IMR-90 (cell line): Measurements from ENCODE around the gene SPOCK3. TPM values are rescaled to one million over a fixed set of nuclear protein-coding genes. Genes with fewer than 3 reads are reported as not detected.

ENCODE experiments used
- ATAC-seq: fragments of 200-7000 bp; cut with Tn5 transposase; 2 replicates; pipeline ENCODE4 v1.9.1; 2020; ENCODE audit warnings: low read depth, mild to moderate bottlenecking, moderate library complexity
- BruUV-seq: library from RNA; stranded (reverse); fragments of 400-500 nt; replicated peaks from 2 replicates; lab custom pipeline; 2021; lab: Mats Ljungman, UMichigan
- CTCF ChIA-PET: fragments of 300-600 bp; formaldehyde crosslinking; extraction: SDS; loops from one replicate; lab custom pipeline; 2021; ENCODE audit warnings: antibody characterized with exemption; lab: Yijun Ruan, JAX
- POLR2A ChIA-PET: fragments of 300-600 bp; sonication (Branson Sonifier 250); formaldehyde crosslinking; loops from one replicate; lab custom pipeline; 2022; ENCODE audit warnings: antibody characterized with exemption; ENCODE audit not compliant: unreplicated experiment; lab: Charles Lee
- DNase-seq: peaks from one replicate; pipeline ENCODE4 v3.0.0; 2013
- H2AFZ ChIP-seq: replicated peaks from 2 replicates; pipeline ENCODE3; 2013; ENCODE audit warnings: low read length, mild to moderate bottlenecking; ENCODE audit not compliant: poor library complexity
- H2AK5ac ChIP-seq: 2 replicates; pipeline ENCODE4 v1.6.1; 2013; ENCODE audit warnings: low read depth, low read length, inconsistent platforms
- H2AK9ac ChIP-seq: replicated peaks from 2 replicates; pipeline ENCODE3; 2013; ENCODE audit warnings: mild to moderate bottlenecking, low read depth, low read length, moderate library complexity; ENCODE audit not compliant: poor library complexity
- H2BK120ac ChIP-seq: 2 replicates; pipeline ENCODE4 v1.6.1; 2013; ENCODE audit warnings: low read depth, low read length, inconsistent platforms
- H2BK15ac ChIP-seq: 3 replicates; pipeline ENCODE4 v1.6.1; 2013; ENCODE audit warnings: low read depth, low read length, inconsistent platforms
- H2BK20ac ChIP-seq: 2 replicates; pipeline ENCODE4 v1.6.1; 2013; ENCODE audit warnings: low read depth, mild to moderate bottlenecking, inconsistent platforms, low read length, moderate library complexity
- H2BK5ac ChIP-seq: 2 replicates; pipeline ENCODE4 v1.6.1; 2013; ENCODE audit warnings: mild to moderate bottlenecking, low read depth, low read length, inconsistent platforms; ENCODE audit not compliant: poor library complexity, severe bottlenecking
- H3K14ac ChIP-seq: replicated peaks from 2 replicates; pipeline ENCODE4 v1.6.1; 2013; ENCODE audit warnings: low read depth, low read length, inconsistent platforms
- H3K18ac ChIP-seq: 2 replicates; pipeline ENCODE4 v1.6.1; 2013; ENCODE audit warnings: low read depth, low read length, control low read depth
- H3K23ac ChIP-seq: 2 replicates; pipeline ENCODE4 v1.6.1; 2013; ENCODE audit warnings: low read depth, low read length, inconsistent platforms
- H3K27ac ChIP-seq: 2 replicates; pipeline ENCODE4 v1.5.1; 2013; ENCODE audit warnings: mild to moderate bottlenecking, control low read depth, low read length; ENCODE audit not compliant: insufficient read depth
- H3K27me3 ChIP-seq: 2 replicates; pipeline ENCODE4 v1.6.1; 2013; ENCODE audit warnings: low read length; ENCODE audit not compliant: control insufficient read depth, insufficient read depth
- H3K36me3 ChIP-seq: 2 replicates; pipeline ENCODE4 v1.6.1; 2013; ENCODE audit warnings: low read length, mixed read lengths; ENCODE audit not compliant: control insufficient read depth, insufficient read depth
- H3K4ac ChIP-seq: 2 replicates; pipeline ENCODE4 v1.6.1; 2013; ENCODE audit warnings: low read depth, low read length, inconsistent platforms
- H3K4me1 ChIP-seq: 2 replicates; pipeline ENCODE4 v1.6.1; 2013; ENCODE audit warnings: low read length, mixed read lengths; ENCODE audit not compliant: control insufficient read depth, insufficient read depth
- H3K4me2 ChIP-seq: 2 replicates; pipeline ENCODE4 v1.6.1; 2013; ENCODE audit warnings: low read depth, mild to moderate bottlenecking, control low read depth, low read length, moderate library complexity
- H3K4me3 ChIP-seq: 2 replicates; pipeline ENCODE4 v1.5.1; 2013; ENCODE audit warnings: low read depth, mild to moderate bottlenecking, control low read depth, low read length, moderate library complexity; ENCODE audit not compliant: insufficient read depth
- H3K56ac ChIP-seq: 2 replicates; pipeline ENCODE4 v1.6.1; 2013; ENCODE audit warnings: low read length, inconsistent platforms; ENCODE audit not compliant: insufficient read depth; ENCODE audit errors: extremely low read depth
- H3K79me1 ChIP-seq, 2 experiments: 2 replicates each; pipeline ENCODE4 v1.6.1; 2013; ENCODE audit warnings: low read length in 2 of 2, inconsistent platforms in 1 of 2, low read depth in 1 of 2
- H3K9ac ChIP-seq: 2 replicates; pipeline ENCODE4 v1.6.1; 2013; ENCODE audit warnings: low read depth, low read length, control low read depth
- H3K9me1 ChIP-seq: 2 replicates; pipeline ENCODE4 v1.6.1; 2013; ENCODE audit warnings: low read length, inconsistent platforms; ENCODE audit not compliant: insufficient read depth
- H3K9me3 ChIP-seq: 2 replicates; pipeline ENCODE4 v1.6.1; 2013; ENCODE audit warnings: low read length; ENCODE audit not compliant: control insufficient read depth, insufficient read depth
- H4K20me1 ChIP-seq: 2 replicates; pipeline ENCODE4 v1.6.1; 2013; ENCODE audit warnings: low read length, inconsistent platforms; ENCODE audit not compliant: insufficient read depth
- H4K5ac ChIP-seq: 2 replicates; pipeline ENCODE4 v1.6.1; 2013; ENCODE audit warnings: mild to moderate bottlenecking, low read depth, low read length, control low read depth
- H4K8ac ChIP-seq, 2 experiments: 2 replicates each; pipeline ENCODE4 v1.6.1; 2013; ENCODE audit warnings: low read depth in 2 of 2, low read length in 2 of 2, control low read depth in 1 of 2, inconsistent platforms in 1 of 2
- H4K91ac ChIP-seq: 2 replicates; pipeline ENCODE4 v1.6.1; 2013; ENCODE audit warnings: low read depth, low read length, inconsistent platforms; ENCODE audit not compliant: insufficient read depth
- CHD1 ChIP-seq: IDR thresholded peaks from 2 replicates; pipeline ENCODE4 v1.6.1; 2012; ENCODE audit warnings: low read depth, low read length, improper control_type of control experiment
- FOS ChIP-seq: fragments of 150-350 bp; IDR thresholded peaks from 2 replicates; pipeline ENCODE4 v1.6.1; 2016; ENCODE audit warnings: low read depth, low read length
- POLR2A ChIP-seq: IDR thresholded peaks from 2 replicates; pipeline ENCODE4 v1.6.1; 2012; ENCODE audit warnings: mild to moderate bottlenecking, low read depth, low read length
- USF2 ChIP-seq: fragments of 150-350 bp; IDR thresholded peaks from 2 replicates; pipeline ENCODE4 v1.6.1; 2017; ENCODE audit warnings: mild to moderate bottlenecking, antibody characterized with exemption, low read length, low read depth
- WGBS, 2 experiments: methylation state at CpG; one replicate each; pipeline versions ENCODE4 v1.1.5 to v1.1.7; 2013; ENCODE audit warnings: missing lambda C conversion rate in 2 of 2; ENCODE audit not compliant: insufficient read length in 1 of 2; ENCODE audit errors: extremely low coverage in 2 of 2; 5-methylcytosine and 5-hydroxymethylcytosine counted together
- dilution Hi-C: fragments of 300-500 bp; cut with HindIII; formaldehyde crosslinking; loops from one replicate; pipeline ENCODE4 v1.14.3; 2018; ENCODE audit warnings: low sequenced_read_pairs; ENCODE audit not compliant: unreplicated experiment
- in situ Hi-C: fragments of 300-500 bp; cut with MboI; formaldehyde crosslinking; loops from 3 replicates; pipeline ENCODE4 v1.14.3; 2019; ENCODE audit warnings: low sequenced_read_pairs, inconsistent platforms, mixed read lengths
- intact Hi-C: fragments of 100-400 bp; cut with micrococcal nuclease; formaldehyde crosslinking; loops from 2 replicates; pipeline ENCODE4 v1.10.0; 2022
- polyA plus RNA-seq, 3 experiments: library from polyadenylated mRNA; depleted of rRNA; stranded (reverse); fragments of >200 nt; gene quantifications; 2 replicates each; pipeline ENCODE4 v1.2.3, GENCODE V29; 2012; ENCODE audit warnings: low replicate concordance in 1 of 3
- total RNA-seq: library from RNA; depleted of rRNA; stranded (reverse); fragments of >200 nt; gene quantifications from 2 replicates; pipeline ENCODE4 v1.2.3, GENCODE V29; 2012

SPOCK3 gene
- total and polyA plus RNA-seq, 2 of the 4 experiments (the other 2 are of a cell fraction) = not detected

DNA sequence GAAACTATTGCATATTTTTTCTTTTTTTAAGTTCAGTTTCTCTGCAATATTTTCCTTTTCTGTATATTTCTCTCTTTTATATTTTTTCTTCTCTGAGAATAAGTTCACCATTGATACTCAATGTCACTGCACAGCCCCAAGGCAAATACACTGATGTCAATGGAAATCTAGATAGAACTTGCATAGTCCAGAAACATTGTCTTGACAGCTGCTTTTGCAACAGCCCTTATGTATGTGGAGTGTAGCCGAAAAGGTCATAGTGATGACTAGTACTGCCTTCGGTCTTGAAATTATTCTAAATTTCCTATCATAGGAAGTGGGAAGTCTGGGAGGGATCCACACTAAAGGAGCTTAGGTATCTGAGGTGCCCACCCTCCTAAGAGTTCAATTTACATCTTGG is 150.0 kb downstream of the SPOCK3 start:
- H3K56ac ChIP-seq = no peak overlapping the region
- H3K79me1 ChIP-seq = no peaks in the 10 kb centered on the region
- no peak overlapping the region for H2BK5ac ChIP-seq
- ChIA-PET POLR2A (no interaction called here), CTCF (no interaction called here)
- H2BK15ac ChIP-seq = no peak overlapping the region
- WGBS, 2 experiments = no CpG with 5 or more reads among the region's 2 CpGs
- in situ Hi-C loops (no loop called here), intact Hi-C loops (no loop called here), dilution Hi-C loops (no loop called here)
- H3K4me2 ChIP-seq = no peak overlapping the region
- H3K9me3 ChIP-seq = no peaks in the 10 kb centered on the region
- no peak overlapping the region for H3K14ac ChIP-seq
- H4K91ac ChIP-seq = no peak overlapping the region
- no peak overlapping the region for H2BK20ac ChIP-seq
- no peak overlapping the region for H4K5ac ChIP-seq
- no peak overlapping the region for H3K18ac ChIP-seq
- TF ChIP-seq CHD1 = no peak
- TF ChIP-seq USF2 = no peak
- no peak for TF ChIP-seq POLR2A
- no peak for TF ChIP-seq FOS
- no peaks in the 10 kb centered on the region for H3K4me1 ChIP-seq
- H2AK5ac ChIP-seq = no peak overlapping the region
- no TSS peak for BruUV-seq
- H3K9ac ChIP-seq = no peak overlapping the region
- no peak overlapping the region for H2AFZ ChIP-seq
- H3K4ac ChIP-seq = no peak overlapping the region
- H3K27ac ChIP-seq = no peak overlapping the region
- no peaks in the 10 kb centered on the region for H3K9me1 ChIP-seq
- no peak overlapping the region for H2BK120ac ChIP-seq
- ATAC-seq (no peak), DNase-seq (no peak)
- no peak overlapping the region for H4K8ac ChIP-seq
- no peaks in the 10 kb centered on the region for H4K20me1 ChIP-seq
- H3K23ac ChIP-seq = no peak overlapping the region
- no peaks in the 10 kb centered on the region for H3K36me3 ChIP-seq
- no peak overlapping the region for H3K4me3 ChIP-seq
- no peaks in the 10 kb centered on the region for H3K27me3 ChIP-seq
- no peak overlapping the region for H2AK9ac ChIP-seq
